Subcutaneous adipose tissue (tissue), 4 donors: ENCODE data around the gene TCF3. TPM values are rescaled to one million over a fixed set of nuclear protein-coding genes. Genes with fewer than 3 reads are reported as not detected.

ENCODE experiments used
- total RNA-seq, 4 donors: library from RNA; depleted of rRNA; stranded (reverse); fragments of >200 nt; gene quantifications; one replicate each; pipeline ENCODE4 v1.1.0, GENCODE V29; 2016
- TF ChIP-seq, protein P1 (sequence below): fragments of 450-650 bp; IDR thresholded peaks from one replicate; pipeline ENCODE4 v1.5.1; 2016; ENCODE audit warnings: low read depth, mild to moderate bottlenecking, control low read depth, antibody characterized with exemption, moderate library complexity

The TCF3 gene
- total RNA-seq, 4 donors from 2014 or later = 13.0 to 34.8 (median 22.9) TPM

DNA sequence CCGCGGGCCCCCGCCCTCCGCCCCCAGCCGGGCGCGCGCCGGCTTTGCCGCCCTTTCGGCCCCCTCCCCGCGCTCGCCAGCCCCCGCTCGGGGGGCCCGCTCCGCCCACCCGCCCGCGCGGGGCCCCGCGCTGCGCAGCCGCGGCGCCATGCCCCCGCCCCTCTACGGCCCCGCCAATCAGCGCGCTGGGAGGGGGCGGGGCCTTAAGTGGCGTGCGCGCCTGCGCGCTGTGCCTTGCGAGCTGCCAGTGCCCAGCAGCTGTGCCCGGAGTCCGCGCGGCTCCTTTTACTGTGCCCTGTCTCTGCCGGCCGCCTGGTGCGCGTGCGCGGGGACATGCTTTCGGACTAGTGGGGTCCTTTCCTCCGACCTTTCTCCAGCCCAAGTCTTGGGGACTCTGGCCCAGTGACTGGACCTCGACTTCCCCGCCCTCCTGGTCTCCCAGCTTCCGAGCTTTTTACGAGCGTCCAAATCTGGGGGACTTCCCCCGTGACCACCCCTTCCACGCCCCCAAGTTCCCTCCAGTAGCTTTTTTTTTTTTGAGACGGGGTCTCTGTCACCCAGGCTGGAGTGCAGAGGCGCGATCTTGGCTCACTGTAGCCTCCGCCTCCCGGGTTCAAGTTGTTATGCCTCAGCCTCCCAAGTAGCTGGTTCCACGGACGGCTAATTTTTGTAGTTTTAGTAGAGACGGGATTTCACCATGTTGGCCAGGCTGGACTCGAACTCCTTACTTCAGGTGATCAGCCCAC, 59.5 kb downstream of the TCF3 start, which contains the start of gene MBD3:
TSS of gene MBD3 (minus strand) at position 111 of the 746 bp plus-strand sequence. CDS start 234 bp downstream, outside the sequence.
- TF ChIP-seq, protein P1, sequence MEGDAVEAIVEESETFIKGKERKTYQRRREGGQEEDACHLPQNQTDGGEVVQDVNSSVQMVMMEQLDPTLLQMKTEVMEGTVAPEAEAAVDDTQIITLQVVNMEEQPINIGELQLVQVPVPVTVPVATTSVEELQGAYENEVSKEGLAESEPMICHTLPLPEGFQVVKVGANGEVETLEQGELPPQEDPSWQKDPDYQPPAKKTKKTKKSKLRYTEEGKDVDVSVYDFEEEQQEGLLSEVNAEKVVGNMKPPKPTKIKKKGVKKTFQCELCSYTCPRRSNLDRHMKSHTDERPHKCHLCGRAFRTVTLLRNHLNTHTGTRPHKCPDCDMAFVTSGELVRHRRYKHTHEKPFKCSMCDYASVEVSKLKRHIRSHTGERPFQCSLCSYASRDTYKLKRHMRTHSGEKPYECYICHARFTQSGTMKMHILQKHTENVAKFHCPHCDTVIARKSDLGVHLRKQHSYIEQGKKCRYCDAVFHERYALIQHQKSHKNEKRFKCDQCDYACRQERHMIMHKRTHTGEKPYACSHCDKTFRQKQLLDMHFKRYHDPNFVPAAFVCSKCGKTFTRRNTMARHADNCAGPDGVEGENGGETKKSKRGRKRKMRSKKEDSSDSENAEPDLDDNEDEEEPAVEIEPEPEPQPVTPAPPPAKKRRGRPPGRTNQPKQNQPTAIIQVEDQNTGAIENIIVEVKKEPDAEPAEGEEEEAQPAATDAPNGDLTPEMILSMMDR = no peak

DNA sequence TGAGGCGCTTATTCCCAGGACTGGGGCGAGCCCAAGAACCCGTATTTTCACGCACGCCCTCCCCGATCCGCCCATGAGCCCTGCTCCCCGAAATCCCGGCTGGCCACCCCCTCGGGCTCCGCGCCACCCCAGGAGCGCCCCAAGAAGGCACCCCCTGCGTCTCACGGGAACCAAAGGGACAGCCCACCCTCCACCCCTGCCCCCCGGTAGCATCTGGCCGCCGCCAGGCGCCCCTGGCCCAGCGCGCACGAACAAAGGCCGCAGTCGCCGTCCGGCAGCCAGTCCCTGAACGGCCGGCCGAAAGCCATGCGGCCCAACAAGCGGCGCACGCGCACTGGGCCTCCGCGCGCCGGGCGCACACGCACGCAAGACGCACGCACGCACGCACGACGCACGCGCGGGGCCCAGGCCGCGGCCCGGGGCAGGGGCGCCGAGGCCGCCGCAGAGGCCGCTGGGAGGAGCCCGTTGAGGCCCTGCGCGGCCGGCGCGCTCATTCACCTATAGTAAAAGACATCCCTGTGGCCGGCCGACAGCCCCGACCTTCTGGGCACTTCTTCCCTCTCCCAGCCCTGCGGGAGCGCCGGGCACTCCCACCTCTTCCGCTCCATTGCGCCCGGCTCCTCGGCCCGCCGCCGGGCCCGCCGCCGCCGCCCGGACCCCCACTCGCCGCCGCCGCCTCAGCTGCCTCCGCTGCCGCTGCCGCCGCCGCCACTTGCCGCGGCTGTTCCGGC, 60.2 kb downstream of the TCF3 start:
- TF ChIP-seq, protein P1 = no peak

DNA sequence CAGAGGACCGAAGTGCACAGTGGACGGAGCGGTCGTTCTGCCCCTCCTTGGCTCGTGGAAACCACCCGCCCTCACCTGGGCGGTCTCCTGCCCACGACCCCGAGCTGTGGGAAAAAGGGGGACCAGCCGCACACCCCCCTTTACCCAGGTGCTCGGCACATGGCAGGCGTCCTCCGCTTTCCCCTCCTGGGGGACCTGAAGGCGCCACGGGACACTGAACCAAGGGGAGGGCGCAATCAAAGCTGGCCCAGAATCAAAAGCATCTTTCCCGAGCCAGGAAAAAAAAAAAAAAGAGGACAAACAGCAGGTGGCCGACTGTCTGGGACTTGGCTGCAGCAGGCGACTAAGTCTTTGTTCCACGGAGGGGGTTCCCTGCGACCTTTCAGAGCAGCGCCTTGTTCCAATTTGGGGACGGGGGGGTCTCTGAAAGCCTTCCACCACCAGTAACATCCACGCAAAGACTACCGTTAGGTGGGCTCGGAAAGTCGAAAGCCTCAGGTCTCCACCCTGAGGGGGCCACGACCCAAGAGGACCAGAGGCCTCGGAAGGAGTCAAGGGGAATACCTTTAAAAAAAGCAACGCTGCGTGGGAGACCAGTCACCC, 60.9 kb downstream of the TCF3 start:
- TF ChIP-seq, protein P1 = no peak

DNA sequence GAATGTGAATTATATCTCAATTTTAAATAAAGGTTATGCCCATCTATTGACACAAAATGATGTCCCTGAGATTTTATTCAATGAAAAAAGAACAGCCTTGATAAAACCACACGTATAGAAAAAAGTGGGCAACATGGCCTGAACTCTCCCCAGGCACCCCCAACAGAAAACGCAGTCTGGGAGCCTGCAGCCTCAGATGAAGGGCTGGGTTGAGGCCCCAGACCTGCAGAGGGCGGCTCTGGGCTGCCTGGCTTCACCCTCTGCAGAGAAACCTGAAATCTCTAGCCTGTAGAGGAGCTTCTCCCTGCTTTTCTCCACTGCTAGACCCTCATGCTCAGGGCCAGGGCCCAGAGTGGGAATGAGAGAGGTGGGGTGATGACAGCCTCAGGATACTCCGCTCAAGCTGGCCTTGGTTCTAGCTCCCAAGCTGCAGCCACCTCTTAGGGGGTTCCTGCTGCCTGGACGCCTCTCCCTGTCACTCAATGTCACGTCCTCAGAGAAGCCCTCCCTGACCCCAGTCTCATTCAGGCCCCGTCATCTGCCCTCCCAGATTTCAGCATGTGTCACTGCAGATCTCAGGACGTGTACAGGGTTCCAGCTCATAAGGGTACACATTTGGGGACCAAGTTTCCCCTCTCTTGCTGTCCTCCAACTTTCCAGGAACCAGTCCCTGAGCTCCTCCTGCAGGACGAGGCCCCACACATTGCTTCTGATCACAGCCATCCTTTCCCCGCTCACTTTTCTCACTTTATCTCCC, 61.6 kb downstream of the TCF3 start:
- TF ChIP-seq, protein P1 = no peak

DNA sequence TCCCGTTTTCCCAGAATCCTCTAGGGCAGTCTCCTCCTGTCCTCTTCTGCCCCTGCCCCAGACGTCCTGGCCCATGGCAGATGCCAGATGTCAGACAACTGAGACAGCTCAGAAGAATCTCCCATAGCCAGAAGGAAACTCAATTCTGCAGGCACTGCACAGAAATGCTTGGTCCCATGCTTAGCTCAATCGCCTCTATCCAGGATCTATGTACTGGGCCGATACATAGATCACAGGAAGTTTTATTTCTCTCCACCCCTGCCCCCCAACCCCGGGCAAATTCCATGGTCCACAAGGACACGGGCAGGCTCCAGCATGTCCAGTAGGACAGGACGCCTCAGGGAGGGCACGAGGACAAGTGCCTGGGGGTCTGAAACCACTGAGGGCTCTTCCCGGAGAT, 64.5 kb downstream of the TCF3 start:
- TF ChIP-seq, protein P1 = no peak

DNA sequence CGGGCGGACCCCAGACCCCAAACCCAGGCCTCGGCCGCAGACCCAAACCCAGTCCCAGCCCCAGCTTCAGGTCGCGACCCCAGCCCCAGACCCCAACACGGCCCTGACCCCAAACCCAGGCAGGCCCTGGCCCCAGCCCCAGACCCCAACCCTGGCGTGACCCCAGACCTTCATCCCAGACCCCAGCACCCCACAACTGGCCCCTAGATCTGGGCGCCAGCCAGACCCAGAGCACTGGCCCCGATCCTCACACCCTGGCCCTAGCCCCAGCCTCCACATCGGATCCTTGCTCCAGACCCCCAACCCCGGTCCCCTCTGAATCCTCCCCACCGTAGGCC, 67.2 kb downstream of the TCF3 start:
- TF ChIP-seq, protein P1 = no peak
